Measurements from ENCODE around the gene CELA3A.
"Not testable (repeated sequence)": the region's sequence is repeated elsewhere in the genome, so short reads cannot be mapped to it uniquely, and the experiment has no call there.

The CELA3A gene

DNA sequence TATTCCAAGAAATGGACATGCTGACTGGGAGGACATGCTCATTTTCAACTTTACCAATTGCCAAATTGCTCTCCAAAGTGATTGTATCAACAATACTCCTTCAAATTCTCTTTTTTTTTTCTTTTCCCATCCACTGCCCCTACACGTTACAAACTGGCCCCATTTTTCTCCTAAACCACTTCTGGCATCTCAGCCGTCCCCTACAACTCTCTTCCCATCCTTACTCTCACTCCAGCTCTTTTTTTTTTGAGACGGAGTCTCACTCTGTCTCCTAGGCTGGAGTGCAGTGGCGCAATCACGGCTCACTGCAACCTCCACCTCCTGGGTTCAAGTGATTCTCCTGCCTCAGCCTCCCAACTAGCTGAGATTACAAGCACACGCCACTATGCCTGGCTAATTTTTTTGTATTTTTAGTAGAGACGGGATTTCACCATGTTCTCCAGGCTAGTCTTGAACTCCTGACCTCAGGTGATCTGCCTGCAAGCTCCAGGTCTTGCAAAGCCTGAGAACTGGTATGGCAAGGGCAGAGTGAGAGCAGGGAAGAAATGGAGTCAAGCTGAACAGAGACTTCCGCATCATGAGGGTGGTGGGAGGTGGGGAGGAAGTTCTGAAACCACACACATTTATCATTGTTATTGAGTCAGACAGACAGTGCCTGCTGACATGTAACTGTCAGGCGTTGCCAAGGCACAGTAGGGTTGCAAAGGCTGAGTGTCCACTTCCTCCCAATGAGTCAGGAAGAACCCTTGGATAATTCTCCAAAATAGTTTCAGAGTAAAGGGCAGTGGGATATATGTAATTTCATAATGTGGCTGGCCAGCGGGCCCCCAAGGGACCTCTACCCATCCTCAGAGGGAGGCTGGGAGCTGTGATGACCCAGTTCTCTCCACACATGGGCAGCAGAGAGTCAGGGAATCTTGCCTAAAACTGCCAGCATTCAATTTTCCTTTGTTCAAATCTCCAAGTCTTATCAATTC is 17.4 kb downstream of the CELA3A start:
- peak; percentile 25 to 37 for DNase-seq (ENCODE audit: low read depth in 2 of 2)

DNA sequence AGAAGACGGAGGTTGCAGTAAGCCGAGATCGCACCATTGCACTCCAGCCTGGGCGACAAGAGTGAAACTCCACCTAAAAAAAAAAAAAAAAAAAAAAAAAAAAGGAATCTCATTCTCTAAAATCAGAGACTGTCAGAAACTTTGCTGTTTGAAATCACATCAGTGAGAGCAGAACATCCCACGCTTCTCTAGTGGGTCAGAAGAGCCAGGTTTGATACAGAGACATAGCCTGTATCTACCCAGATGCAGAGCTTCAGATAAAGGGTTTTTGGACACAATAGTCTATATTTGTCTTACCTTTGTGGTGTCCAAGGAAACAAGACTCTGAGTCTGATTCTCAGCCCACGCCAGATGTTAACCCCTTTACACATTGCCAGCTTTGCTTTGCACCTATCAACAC is 19.6 kb downstream of the CELA3A start:
- DNase-seq (ENCODE audit: low read depth in 2 of 2) = no peak

- DNase-seq (ENCODE audit: low read depth in 2 of 2) = peak; percentile 43 to 51
These were observed 23.3 kb downstream of the CELA3A start for GRCh38 chr1:22024485-22025367.

GRCh38 chr1:22025368-22026155 is 24.1 kb downstream of the CELA3A start:
- peak; percentile 73 to 79 for DNase-seq (ENCODE audit: low read depth in 2 of 2)

GRCh38 chr1:22026924-22027289 is 25.4 kb downstream of the CELA3A start:
- DNase-seq (ENCODE audit: low read depth in 2 of 2) = no peak

- DNase-seq (ENCODE audit: low read depth in 2 of 2) = no peak
These were observed 28.6 kb downstream of the CELA3A start for GRCh38 chr1:22030057-22030456.

- no peak for DNase-seq (ENCODE audit: low read depth in 2 of 2)
These were observed 29.0 kb downstream of the CELA3A start for GRCh38 chr1:22030473-22030872.

- no peak for DNase-seq (ENCODE audit: low read depth in 2 of 2)
These were observed 29.9 kb downstream of the CELA3A start for GRCh38 chr1:22031214-22031962.

DNA sequence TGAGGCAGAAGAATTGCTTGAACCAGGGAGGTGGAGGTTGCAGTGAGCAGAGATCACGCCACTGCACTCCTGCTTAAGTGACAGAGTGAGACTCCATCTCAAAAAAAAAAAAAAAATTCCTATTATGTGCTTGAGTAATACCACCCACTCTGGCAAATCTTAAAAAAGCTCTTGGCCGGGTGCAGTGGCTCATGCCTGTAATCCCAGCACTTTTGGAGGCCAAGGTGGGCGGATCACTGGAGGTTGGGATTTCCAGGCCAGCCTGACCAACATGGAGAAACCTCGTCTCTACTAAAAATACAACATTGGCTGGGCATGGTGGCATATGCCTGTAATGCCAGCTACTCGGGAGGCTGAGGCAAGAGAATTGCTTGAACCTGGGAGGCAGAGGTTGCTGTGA is 33.4 kb downstream of the CELA3A start:
- DNase-seq (ENCODE audit: low read depth in 2 of 2) = not testable (repeated sequence)

- DNase-seq (ENCODE audit: low read depth in 2 of 2) = no peak
These were observed 36.1 kb downstream of the CELA3A start for GRCh38 chr1:22037520-22037919.

- DNase-seq (ENCODE audit: low read depth in 2 of 2) = no peak
These were observed 36.6 kb downstream of the CELA3A start for GRCh38 chr1:22038036-22038435.

DNA sequence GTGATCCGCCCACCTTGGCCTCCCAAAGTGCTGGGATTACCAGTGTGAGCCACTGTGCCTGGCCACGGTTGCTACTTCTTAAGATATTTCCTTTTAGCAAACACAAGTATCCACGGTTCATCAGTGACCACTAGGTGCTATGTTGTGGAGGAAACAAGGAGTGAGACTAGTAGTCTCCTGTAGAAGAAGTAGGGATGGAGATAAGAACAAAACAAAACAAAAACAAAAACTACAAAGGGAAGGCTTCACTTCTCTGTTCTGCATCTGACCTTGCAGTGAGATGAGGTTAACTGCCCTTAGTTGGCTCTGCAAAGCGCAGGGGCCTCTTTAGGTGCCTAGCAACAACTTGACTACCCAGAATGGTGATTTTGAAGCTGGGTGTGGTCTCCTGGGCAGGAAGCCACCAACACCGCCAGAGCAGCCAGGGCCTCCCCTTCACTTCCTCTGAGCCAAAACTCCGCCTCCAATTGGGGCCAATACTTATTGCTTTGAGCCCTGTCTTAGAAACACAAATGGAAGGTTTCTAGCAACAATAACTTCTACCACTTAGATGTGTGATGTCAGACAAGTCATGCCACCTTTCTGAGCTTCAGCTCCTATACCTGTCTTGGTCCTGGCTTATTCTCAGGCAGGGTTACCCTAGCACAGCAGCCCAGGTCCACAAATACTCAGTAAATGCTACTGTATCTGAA is 38.3 kb downstream of the CELA3A start:
- peak; percentile 68 to 79 for DNase-seq (ENCODE audit: low read depth in 2 of 2)

GRCh38 chr1:22040286-22040623 is 38.8 kb downstream of the CELA3A start:
- DNase-seq (ENCODE audit: low read depth in 2 of 2) = no peak

DNA sequence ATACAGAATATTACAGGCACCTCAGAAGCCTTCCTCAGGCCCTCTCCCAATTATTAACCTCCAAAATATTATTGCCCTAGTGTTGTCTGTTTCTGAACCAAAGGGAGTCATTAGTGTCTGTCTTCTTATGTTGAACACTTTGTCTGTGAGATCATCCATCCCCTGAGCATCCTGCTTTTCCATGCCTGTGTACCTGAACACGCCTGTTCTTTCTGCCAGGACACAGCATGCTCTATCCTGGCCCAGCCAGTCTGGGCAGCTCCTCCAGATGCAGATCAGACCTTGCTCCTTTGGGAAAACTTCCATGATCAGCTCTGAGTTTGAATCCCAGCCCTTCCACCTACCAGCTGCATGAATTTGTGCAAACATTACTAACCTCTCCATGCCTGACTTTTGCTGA is 40.0 kb downstream of the CELA3A start:
- DNase-seq (ENCODE audit: low read depth in 2 of 2) = no peak

DNA sequence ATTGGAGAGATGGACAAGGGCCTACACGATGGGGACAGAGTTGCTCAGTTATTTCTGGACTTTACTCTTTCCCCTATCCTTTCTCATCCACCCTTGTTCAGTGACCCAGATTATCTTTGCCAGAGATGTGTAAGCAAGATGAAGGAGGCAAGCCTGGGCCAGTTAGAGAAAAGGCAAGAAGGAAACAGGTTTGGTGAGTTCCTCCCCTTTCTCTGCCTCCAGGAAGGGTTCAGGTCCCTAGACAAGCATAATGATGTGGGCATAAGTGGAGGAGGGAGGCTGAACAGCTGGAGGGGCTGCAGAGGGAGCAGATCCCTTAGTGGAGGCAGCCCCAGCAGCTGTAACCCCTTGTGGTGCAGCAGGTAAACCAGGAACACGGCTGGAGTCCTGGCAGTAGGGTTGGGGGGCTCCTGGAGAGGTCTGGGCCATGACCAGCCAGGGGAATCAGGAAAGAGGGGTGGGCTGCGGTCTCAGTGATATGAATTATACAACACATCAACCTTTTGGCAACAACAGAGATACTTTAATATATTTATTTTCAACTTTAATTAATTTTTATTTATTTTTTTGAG is 41.8 kb downstream of the CELA3A start:
- no peak for DNase-seq (ENCODE audit: low read depth in 2 of 2)

GRCh38 chr1:22044690-22045420 is 43.4 kb downstream of the CELA3A start:
- no peak for DNase-seq (ENCODE audit: low read depth in 2 of 2)

DNA sequence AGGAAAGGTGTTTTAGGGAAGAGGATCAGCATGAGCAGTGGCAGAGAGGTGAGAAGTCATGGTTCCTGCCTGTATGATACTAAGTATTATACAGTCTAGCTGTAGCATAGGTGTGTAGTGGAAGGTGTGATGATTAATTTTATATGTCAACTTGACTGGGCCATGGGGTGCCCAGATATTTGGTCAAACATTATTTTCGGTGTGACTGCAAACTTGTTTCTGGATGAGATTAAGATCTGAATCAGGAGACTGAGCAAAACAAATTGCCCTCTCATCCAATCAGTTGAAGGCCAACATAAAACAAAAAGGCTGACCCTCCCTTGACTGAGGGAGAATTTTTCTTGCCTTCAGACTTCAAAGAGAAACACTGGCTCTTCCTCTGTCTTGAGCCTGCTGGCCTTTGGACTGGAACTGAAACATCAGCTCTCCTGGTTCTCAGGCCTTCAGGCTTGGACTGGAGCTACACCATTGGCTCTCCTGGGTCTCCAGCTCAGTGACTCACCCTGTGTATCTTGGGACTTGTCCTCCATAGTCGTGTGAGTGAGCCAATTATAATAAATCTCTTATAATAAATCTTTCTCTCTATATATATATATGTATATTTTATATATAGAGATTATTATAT is 44.3 kb downstream of the CELA3A start:
- no peak for DNase-seq (ENCODE audit: low read depth in 2 of 2)

DNA sequence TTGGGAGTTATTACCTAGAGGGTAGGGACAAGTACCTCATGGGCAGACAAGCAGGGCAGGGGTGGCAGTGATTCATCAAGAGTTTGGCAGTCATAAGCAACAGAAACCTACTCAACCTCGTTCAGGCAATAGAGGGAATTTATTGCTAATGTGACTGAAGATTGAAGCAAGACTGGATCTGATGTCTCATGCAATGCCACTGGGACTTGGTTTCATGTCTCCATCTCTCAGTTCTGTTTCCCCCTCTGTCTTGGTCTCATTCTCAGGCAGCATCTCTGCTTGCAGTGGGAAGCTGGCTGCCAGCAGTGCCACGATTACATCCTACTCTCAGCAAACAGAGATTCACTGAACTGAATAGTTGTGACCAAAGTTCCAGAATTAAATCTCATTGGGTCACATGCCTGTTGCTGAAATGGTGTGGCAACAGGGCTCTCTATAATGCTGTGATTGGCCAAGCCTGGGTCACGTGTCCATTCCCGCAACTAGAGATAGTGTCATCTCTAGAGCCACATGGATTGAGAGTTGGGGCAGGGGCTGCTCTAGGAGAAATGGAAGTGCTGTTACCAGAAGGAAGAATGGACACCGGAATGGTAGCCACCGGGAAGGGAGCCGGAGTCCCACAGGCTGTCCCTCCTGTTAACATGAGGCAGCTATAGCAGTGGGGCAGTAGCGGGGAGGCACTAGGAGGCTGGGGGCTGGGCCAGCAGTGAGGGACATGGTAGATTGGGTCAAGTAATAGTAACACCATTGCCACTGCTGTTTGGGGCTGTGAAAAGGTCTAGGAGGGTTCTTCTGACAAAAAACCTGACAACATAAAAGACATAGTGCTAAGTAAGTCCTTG is 47.1 kb downstream of the CELA3A start:
- DNase-seq (ENCODE audit: low read depth in 2 of 2) = no peak

Measured in stimulated activated CD8-positive, alpha-beta memory T cell treated with anti-CD3 and anti-CD28 coated beads, Interleukin-2, amount 100 ng/mL, for 1 hour (primary cell).